ENCODE results near the gene LAD1.

Gene LAD1

DNA sequence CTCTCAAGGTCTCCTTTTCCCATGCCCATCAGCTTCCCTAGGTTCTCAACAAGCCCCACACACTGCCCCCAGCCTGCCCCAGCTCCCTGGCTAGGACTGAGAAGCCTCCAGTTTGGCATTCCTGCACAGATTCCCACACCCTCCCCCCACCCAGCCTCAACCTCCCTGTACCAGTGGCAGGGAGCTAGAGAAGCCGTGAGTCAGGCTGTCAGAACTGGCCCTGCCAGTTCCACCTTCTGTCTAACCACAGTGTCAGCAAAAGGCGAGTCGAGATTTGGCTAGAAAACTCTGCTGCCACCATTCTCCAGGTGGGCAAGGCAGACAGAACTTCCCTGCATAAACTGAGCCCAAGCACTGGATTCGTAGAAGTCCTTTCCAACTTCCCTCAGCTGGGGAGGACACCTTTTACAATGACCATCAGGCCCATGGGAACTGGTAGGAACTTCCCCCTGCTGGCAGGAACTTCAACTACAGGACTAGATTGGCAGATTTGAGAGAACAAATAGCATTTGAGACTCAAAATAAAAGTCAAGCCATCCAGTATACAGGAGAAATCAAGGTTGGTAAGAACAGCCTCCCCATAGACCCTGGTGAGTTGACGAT, 52.7 kb downstream of the LAD1 start:
- peak; percentile 27 for DNase-seq

DNA sequence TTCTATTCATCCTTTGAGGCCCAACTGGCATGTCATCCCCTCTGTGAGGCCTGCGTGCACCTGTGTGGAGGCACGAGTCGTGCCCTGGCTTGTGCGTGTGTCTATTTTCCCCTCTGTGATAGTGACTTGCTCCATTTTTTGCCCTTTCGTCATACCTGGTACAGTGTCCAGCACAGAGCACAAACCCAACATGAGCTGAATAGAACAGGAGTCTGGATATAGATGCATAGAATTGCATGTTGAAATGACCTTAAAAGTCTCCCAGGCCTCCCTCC, 54.1 kb downstream of the LAD1 start:
- no peak for DNase-seq

DNA sequence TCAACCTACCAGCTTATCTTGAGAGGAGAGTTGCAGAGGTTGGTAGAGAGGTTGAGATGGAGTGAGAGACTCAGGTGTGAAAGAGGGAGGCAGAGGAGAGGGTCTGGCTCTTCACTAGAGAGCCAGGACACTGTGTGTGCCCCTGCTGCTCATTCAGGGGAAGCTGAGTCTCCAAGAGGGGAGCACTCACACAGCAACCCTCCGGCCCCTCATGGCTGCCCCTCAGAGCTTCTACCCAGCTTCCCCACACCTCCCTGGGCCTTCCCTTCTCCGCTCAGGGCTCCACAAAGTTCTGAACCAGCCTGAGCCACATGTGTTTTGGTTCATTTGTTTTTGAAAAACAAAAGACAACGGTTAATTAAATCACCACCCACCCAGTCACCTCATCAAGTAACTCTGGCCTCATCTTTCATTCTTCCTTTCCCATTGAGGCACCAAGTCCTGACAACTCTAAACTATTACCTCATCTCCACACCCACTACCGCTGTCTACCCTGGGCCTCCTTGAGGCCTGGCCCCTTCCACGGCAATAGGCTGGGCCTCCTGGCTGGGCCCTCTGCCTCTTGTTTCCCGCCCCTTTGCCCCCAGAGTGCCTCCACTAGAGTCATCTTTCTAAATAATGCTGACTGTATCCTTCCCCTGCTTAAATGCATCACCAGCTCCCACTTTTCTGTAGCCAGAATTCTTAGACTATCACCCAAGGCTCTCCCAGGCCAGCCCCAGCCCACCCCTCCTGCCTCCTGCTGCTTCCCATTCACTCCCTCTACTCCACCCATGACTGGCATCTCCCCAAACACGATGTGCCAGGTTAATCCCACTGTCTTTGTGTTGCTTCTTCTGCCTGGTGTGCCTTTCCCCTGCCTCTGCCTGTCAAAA, 54.7 kb downstream of the LAD1 start:
- no peak for DNase-seq

DNA sequence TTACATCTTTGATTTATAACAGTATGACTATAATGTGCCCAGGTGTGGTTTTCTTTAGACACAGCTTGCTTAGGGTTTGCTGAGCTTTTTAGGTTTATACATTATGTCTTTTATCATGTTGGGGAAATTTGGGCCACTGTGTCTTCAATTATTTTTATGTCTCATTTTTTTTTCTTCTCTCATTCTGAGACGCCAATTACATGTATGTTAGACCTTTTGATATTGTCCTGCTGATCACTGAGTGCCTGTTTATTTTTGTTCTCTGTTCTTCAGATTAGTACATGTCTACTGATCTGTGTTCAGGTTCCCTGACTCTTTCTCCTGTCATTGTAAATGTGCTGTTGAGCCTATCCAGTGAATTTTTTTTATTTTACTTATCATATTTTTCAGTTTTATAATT, 57.7 kb downstream of the LAD1 start:
- DNase-seq: no peak

DNA sequence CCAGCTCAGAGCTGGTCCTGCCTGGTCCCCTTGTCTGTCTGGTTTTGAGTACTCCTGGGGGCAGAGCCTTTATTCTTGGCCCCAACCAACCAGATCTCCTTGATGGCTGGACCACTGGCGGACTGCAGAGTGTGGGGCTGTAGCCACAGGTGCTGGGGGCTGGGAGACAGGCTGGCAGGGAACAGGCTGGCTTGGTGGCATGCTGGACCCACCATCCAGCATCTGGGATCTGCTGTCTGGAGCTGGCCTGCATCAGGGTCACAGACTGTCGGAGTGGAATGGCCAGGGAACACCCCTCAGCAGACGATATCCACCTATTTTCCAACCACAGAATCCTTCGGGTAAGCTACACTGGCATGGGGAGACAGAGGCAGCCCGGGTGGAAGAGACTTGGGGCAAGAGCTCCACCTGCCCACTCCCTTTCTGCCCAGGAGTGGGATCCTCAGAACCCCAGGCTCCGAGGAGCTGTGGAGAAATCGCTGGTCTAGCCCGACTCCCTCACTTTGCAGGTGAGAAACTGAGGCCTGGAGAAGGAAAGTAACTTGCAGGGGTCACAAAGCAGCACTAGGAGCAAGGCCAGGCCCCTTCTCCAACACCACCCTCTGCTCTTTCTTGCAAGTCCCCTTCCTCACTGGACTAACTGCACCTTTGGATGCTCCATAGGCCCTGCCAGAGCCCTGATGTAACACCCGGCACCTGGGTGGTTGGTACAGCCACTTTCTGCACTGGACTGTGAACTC, 62.2 kb downstream of the LAD1 start:
- no peak for DNase-seq

DNA sequence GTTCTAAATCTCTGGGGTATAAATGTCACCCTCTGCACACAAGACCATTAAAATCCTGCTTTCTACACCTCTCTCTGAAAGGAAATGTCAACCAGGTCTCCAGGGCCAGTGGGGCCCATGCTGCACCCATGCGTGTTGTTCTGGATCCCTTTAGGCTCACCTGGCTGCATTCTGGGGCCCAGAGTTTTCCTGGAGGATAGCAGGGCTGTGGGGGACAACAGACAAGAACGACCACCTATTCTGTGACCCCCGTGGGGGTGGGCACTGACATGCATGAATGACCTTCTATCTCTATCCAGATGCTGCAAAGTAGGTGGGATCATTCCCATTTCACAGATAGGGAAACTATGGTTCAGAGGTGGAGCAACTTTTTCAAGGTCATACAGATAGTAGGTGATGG, 63.2 kb downstream of the LAD1 start:
- no peak for DNase-seq

DNA sequence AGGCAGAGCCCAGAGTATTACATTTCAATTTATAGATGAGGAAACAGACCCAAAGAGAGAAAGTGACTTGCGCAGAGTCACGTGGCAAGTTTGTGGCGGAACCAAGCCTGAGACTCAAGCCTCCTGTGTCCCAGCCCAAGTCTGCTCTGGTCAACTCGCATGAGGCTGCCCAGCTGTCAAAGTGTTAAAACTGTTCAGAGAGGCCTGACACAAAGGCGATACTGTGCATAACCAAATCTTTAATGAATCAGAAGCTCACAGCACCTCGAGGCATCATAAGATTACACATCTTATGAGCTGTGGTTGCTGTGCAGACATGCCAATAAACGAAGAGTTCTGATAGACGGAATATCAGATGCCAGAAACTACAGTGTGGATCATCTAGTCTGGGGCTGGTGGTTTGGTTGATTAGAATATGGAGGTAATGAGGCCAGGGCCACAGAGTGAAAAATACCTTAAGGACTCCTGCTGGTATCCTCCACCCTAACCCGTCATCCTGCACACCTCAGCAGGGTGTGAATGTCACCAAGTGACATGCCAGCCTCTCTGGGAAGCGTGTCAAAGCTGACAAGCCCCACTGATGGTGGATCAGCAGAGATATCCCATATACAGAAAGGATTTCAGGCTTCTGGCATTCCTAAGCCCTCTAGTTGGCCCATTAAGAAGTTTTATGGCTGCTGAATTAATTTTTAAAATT, 63.8 kb downstream of the LAD1 start:
- no peak for DNase-seq

DNA sequence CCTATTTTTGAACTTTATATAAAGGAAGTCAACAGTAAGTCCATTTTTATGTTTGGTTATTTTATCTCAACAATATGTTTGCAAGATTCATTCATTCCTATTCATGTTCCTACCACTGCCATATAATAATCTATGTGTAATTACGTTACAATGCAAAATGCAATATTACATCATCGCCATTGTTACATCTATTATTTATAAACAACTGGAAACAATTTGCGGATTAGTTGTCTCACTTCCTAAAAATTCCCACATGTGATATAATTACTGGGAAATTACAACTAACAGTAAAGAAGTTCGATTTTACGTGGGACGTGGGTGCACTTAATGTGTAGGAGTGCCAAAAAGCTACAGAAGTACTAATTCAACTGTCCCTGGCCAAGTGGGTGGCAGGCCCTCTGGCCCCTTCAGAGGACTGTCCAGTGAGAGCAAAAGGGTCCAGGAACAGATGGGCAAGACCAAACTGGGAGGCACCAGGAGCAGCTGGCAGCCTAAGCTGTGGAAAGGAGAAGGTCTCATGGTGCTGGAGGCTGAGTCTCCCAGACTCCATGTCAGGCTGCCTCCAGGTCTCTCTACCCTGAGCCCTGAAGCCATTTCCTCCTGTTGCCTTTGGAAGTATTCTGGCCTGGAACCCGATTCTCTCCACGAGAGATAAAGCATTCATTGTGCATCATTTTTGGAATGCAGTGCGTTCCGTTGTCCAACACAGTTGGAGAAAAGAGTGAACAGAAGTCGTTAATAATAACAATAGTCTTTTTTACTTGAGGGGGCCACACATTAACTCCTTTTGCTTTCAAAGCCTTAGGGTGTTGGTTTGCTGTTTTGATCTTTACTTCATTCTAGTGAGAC, 64.6 kb downstream of the LAD1 start:
- no peak for DNase-seq

DNA sequence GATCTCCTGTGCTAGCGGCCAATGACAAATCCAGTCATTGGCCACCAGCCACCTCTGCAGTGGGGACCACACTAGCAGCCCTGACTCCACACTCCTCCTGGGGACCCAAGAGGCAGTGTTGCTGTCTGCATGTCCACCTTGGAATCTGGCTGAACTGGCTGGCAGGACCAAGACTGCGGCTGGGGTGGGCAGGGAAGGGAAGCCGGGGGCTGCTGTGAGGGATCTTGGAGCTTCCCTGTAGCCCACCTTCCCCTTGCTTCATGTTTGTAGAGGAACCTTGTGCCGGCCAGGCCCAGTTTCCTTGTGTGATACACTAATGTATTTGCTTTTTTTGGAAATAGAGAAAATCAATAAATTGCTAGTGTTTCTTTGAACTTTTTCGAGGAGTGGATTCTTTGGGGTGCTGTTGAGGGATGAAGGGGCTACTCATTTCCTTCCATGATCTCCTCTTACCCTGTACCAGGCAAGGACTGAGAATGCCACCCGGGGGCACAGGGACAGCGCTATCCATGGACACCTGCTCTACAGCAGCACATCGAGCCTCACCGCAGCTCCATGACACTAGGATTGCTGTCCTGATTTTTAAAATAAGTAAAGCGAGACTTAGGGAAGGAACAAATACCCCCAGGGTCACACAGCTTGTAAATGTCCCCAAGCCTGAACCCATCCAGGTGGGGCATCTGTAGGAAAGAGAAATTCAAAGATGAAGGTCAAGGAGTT, 66.3 kb downstream of the LAD1 start:
- DNase-seq: no peak

DNA sequence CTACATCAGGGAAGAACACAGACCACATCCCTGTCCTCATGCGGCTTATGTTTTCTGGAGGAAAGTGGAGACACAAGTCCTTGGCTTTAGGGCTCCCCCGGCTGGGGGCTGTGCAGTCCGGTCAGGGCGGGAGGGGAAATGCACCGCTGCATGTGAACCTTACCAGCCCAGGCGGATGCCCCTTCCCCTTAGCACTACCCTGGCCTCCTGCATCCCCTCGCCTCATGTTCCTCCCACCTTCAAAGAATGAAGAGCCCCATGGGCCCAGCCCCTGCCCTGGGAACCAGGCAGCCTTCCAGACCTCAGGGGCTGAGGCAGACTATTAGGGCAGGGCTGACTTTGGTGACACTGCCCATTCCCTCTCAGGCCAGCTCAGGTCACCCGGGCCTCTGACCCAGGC, 67.1 kb downstream of the LAD1 start:
- DNase-seq: no peak

DNA sequence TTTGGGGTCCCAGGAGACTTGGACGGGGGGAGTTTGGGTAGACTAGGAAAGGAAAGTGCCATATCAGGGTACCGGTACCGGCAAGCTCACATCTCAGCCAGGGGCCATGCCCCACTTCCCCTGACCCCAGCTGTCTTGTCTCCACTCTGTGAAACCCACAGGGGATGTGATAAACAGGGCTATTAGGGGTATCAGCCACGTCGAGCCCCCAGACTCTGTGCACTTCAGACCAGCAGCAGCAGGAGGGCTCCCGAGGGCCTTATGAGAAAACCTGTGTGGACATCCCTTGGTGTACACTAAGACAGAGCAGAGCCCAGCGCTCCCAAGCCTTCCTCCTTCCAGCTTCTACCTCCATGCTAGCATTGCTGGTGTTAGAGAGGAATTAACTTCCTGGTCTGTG, 68.0 kb downstream of the LAD1 start:
- no peak for DNase-seq

Data from stimulated activated CD8-positive, alpha-beta memory T cell treated with anti-CD3 and anti-CD28 coated beads, Interleukin-4, amount 100 ng/mL, for 48 hours (primary cell).